Loucy (cell line): ENCODE measurements around the gene SYNDIG1.

ENCODE experiments used
- H2AFZ ChIP-seq: fragments of 200-600 bp; sonication (generic); 2 replicates; pipeline ENCODE4 v1.6.0; 2016; ENCODE audit warnings: antibody characterized with exemption, mild to moderate bottlenecking, low read length, moderate library complexity
- H3F3A ChIP-seq: fragments of 200-600 bp; 2 replicates; pipeline ENCODE4 v1.6.0; 2016; ENCODE audit warnings: antibody characterized with exemption, low read depth, mild to moderate bottlenecking
- H3K27me3 ChIP-seq: fragments of 200-600 bp; sonication (generic); 2 replicates; pipeline ENCODE4 v1.6.1; 2014; ENCODE audit warnings: low read length, mild to moderate bottlenecking; ENCODE audit not compliant: insufficient read depth, poor library complexity, severe bottlenecking
- H3K36me3 ChIP-seq: fragments of 200-600 bp; sonication (generic); 2 replicates; pipeline ENCODE4 v1.6.1; 2016; ENCODE audit warnings: low read length; ENCODE audit not compliant: insufficient read depth
- H3K4me1 ChIP-seq: fragments of 200-600 bp; sonication (generic); 2 replicates; pipeline ENCODE4 v1.5.1; 2014; ENCODE audit warnings: low read length, mild to moderate bottlenecking; ENCODE audit not compliant: insufficient read depth, poor library complexity, severe bottlenecking
- H3K4me2 ChIP-seq: fragments of 200-600 bp; sonication (generic); 2 replicates; pipeline ENCODE4 v1.6.0; 2014; ENCODE audit warnings: antibody characterized with exemption, low read length, low read depth, mild to moderate bottlenecking; ENCODE audit not compliant: poor library complexity, severe bottlenecking
- H3K4me3 ChIP-seq: fragments of 200-600 bp; sonication (generic); 2 replicates; pipeline ENCODE4 v1.5.1; 2014; ENCODE audit warnings: low read length, mild to moderate bottlenecking, mixed read lengths; ENCODE audit not compliant: poor library complexity, severe bottlenecking
- H3K79me2 ChIP-seq: fragments of 200-600 bp; sonication (generic); 2 replicates; pipeline ENCODE4 v1.6.1; 2014; ENCODE audit warnings: low read length; ENCODE audit not compliant: insufficient read depth
- H3K9ac ChIP-seq: fragments of 200-600 bp; sonication (generic); 2 replicates; pipeline ENCODE4 v1.6.0; 2014; ENCODE audit warnings: mild to moderate bottlenecking, low read depth, low read length, moderate library complexity; ENCODE audit not compliant: poor library complexity, severe bottlenecking
- H3K9me2 ChIP-seq: fragments of 200-600 bp; sonication (generic); replicated peaks from 2 replicates; pipeline ENCODE4 v1.6.1; 2016; ENCODE audit warnings: low read depth, low read length, mixed read lengths
- H3K9me3 ChIP-seq: fragments of 200-600 bp; sonication (generic); 2 replicates; pipeline ENCODE4 v1.6.1; 2014; ENCODE audit warnings: mild to moderate bottlenecking, antibody characterized with exemption, low read length, low read depth; ENCODE audit not compliant: insufficient read depth
- H4K20me1 ChIP-seq: fragments of 200-600 bp; sonication (generic); 2 replicates; pipeline ENCODE4 v1.6.0; 2014; ENCODE audit warnings: antibody characterized with exemption, low read length, mild to moderate bottlenecking; ENCODE audit not compliant: insufficient read depth, poor library complexity, severe bottlenecking
- EZH2phosphoT487 ChIP-seq: fragments of 200-600 bp; IDR thresholded peaks from 2 replicates; pipeline ENCODE4 v1.6.1; 2018; ENCODE audit warnings: antibody characterized with exemption, mild to moderate bottlenecking, moderate library complexity, borderline replicate concordance
- TF ChIP-seq, protein P1 (sequence below): fragments of 200-600 bp; sonication (generic); conservative IDR thresholded peaks from 2 replicates; pipeline ENCODE4 v1.5.1; 2014; ENCODE audit warnings: mild to moderate bottlenecking, antibody characterized with exemption, low read length

Gene SYNDIG1

DNA sequence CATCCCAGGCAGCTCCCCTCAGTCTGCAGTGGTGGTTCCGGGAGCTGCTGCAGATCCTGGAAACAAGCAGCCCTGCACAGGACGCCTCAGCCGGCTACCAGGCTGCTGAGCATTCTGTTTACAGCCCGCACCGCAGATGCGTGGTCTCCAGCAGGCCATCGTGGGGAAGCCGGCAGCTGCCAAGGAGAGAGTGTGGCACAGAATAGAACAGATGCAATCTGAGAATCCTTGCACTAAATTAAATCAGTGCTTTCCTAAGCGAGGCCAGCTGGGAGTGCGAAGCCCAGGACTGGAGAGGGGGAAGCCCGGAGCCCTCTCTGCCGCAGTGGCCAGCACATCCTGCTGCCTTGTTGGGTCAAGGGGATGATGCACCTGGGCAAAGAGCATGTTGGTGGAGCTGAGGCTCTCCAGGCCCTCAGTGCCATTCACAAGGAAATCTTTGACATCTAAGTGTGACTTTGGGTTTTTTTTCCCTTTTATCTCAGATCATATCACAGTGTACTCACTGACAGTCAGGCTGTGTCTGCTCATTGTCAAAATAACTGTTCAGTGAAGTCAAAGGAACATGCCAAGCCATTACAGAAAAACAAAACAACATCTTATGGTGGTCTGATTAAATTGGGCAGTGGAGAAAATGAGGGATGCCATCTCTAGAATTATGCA lies 118.1 kb downstream of the SYNDIG1 start:
- no peaks in the 10 kb centered on the region for H4K20me1 ChIP-seq
- H3K9me2 ChIP-seq = no peaks in the 10 kb centered on the region
- H2AFZ ChIP-seq = no peak overlapping the region
- no peak overlapping the region for H3K4me3 ChIP-seq
- H3K4me1 ChIP-seq = no peaks in the 10 kb centered on the region
- H3K27me3 ChIP-seq = no peaks in the 10 kb centered on the region
- TF ChIP-seq EZH2phosphoT487 = no peak
- TF ChIP-seq, protein P1, sequence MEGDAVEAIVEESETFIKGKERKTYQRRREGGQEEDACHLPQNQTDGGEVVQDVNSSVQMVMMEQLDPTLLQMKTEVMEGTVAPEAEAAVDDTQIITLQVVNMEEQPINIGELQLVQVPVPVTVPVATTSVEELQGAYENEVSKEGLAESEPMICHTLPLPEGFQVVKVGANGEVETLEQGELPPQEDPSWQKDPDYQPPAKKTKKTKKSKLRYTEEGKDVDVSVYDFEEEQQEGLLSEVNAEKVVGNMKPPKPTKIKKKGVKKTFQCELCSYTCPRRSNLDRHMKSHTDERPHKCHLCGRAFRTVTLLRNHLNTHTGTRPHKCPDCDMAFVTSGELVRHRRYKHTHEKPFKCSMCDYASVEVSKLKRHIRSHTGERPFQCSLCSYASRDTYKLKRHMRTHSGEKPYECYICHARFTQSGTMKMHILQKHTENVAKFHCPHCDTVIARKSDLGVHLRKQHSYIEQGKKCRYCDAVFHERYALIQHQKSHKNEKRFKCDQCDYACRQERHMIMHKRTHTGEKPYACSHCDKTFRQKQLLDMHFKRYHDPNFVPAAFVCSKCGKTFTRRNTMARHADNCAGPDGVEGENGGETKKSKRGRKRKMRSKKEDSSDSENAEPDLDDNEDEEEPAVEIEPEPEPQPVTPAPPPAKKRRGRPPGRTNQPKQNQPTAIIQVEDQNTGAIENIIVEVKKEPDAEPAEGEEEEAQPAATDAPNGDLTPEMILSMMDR = no peak
- no peaks in the 10 kb centered on the region; the same call in 1 of the 2 replicates for H3K9me3 ChIP-seq
- H3F3A ChIP-seq = no peaks in the 10 kb centered on the region
- no peak overlapping the region for H3K4me2 ChIP-seq
- no peak overlapping the region for H3K9ac ChIP-seq
- no peaks in the 10 kb centered on the region for H3K36me3 ChIP-seq
- no peaks in the 10 kb centered on the region for H3K79me2 ChIP-seq

DNA sequence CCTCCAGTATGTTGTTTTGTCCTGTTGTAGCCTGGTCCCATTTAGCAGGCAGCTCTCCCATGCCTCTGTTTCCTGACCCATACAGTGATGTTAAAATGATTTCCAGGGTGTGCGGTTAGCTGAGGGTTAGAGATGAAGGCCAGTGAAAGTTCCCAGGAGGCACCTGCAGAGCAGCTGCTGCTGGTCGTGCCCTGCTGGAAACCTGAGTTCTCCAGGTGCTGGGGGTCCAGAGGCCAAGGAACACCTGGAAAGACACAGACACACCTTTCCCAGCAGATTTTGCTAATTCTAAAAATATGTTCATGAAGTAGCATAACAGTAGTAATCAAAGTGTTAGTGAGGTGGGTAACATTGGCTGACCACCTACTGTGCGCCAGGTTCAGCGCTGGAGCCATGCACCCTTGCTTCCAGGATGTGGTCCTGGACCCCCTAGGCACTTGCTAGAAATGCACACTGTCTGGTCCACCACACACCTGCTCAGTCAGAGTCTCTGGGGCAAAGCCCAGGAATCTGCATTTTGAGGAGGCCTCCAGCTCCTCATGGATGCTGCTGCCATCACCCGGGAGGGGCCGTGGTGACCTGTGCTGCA lies 118.7 kb downstream of the SYNDIG1 start:
- no peaks in the 10 kb centered on the region; the same call in 1 of the 2 replicates for H3K9me3 ChIP-seq
- H3K27me3 ChIP-seq = no peaks in the 10 kb centered on the region
- TF ChIP-seq, protein P1 = no peak
- no peak for TF ChIP-seq EZH2phosphoT487
- H2AFZ ChIP-seq = no peak overlapping the region
- no peaks in the 10 kb centered on the region for H3K36me3 ChIP-seq
- no peak overlapping the region for H3K4me3 ChIP-seq
- H3K9ac ChIP-seq = no peak overlapping the region
- no peaks in the 10 kb centered on the region for H3F3A ChIP-seq
- no peaks in the 10 kb centered on the region for H3K79me2 ChIP-seq
- H3K9me2 ChIP-seq = no peaks in the 10 kb centered on the region
- H4K20me1 ChIP-seq = no peaks in the 10 kb centered on the region
- no peak overlapping the region for H3K4me2 ChIP-seq
- H3K4me1 ChIP-seq = no peaks in the 10 kb centered on the region

GRCh38 chr20:24588725-24589340 lies 119.4 kb downstream of the SYNDIG1 start:
- Histone ChIP-seq H3K27me3 (no peaks in the 10 kb centered on the region), H4K20me1 (no peaks in the 10 kb centered on the region), H3K36me3 (no peaks in the 10 kb centered on the region), H3K9me3 (no peaks in the 10 kb centered on the region; the same call in 1 of the 2 replicates), H3K4me2 (no peak overlapping the region), H3K9me2 (no peaks in the 10 kb centered on the region), H2AFZ (no peak overlapping the region), H3K79me2 (no peaks in the 10 kb centered on the region), H3F3A (no peaks in the 10 kb centered on the region), H3K4me1 (no peaks in the 10 kb centered on the region), H3K4me3 (no peak overlapping the region), H3K9ac (no peak overlapping the region)
- TF ChIP-seq, protein P1 = no peak
- TF ChIP-seq EZH2phosphoT487 = no peak
